Measurements from ENCODE around the gene VWA8.
"Not testable (repeated sequence)": the region's sequence is repeated elsewhere in the genome, so short reads cannot be mapped to it uniquely, and the experiment has no call there.

Gene VWA8

GRCh38 chr13:41842036-41842620 lies 118.8 kb downstream of the VWA8 start:
- DNase-seq = no peak

GRCh38 chr13:41837629-41838028 lies 123.3 kb downstream of the VWA8 start:
- no peak for DNase-seq

- no peak for DNase-seq
Measured at GRCh38 chr13:41835871-41836270, 125.0 kb downstream of the VWA8 start.

GRCh38 chr13:41834697-41835096 lies 126.2 kb downstream of the VWA8 start:
- not testable (repeated sequence) for DNase-seq

- no peak for DNase-seq
Measured at GRCh38 chr13:41833831-41834230, 127.1 kb downstream of the VWA8 start.

GRCh38 chr13:41833201-41833600 lies 127.7 kb downstream of the VWA8 start:
- DNase-seq = no peak

- no peak for DNase-seq
Measured at GRCh38 chr13:41827507-41828213, 133.2 kb downstream of the VWA8 start.

- no peak for DNase-seq
Measured at GRCh38 chr13:41825691-41826090, 135.2 kb downstream of the VWA8 start.

- no peak for DNase-seq
Measured at GRCh38 chr13:41823476-41823875, 137.4 kb downstream of the VWA8 start.

GRCh38 chr13:41822560-41822959 lies 138.3 kb downstream of the VWA8 start:
- DNase-seq = no peak

GRCh38 chr13:41821238-41821594 lies 139.7 kb downstream of the VWA8 start:
- no peak for DNase-seq

- DNase-seq = no peak
Measured at GRCh38 chr13:41820581-41821237, 140.2 kb downstream of the VWA8 start.

- no peak for DNase-seq
Measured at GRCh38 chr13:41816057-41816456, 144.9 kb downstream of the VWA8 start.

- DNase-seq = no peak
Measured at GRCh38 chr13:41813426-41813825, 147.5 kb downstream of the VWA8 start.

GRCh38 chr13:41812851-41813250 lies 148.1 kb downstream of the VWA8 start:
- DNase-seq = no peak

GRCh38 chr13:41812237-41812636 lies 148.7 kb downstream of the VWA8 start:
- DNase-seq = no peak

GRCh38 chr13:41811588-41812021 lies 149.3 kb downstream of the VWA8 start:
- no peak for DNase-seq

- no peak for DNase-seq
Measured at GRCh38 chr13:41809962-41810361, 150.9 kb downstream of the VWA8 start.

GRCh38 chr13:41803445-41803735 lies 157.5 kb downstream of the VWA8 start:
- DNase-seq = not testable (repeated sequence)

- DNase-seq = no peak
Measured at GRCh38 chr13:41802684-41803444, 158.0 kb downstream of the VWA8 start.

GRCh38 chr13:41802043-41802683 lies 158.7 kb downstream of the VWA8 start:
- DNase-seq = no peak

- DNase-seq = no peak
Measured at GRCh38 chr13:41791056-41791455, 169.9 kb downstream of the VWA8 start.

- no peak for DNase-seq
Measured at GRCh38 chr13:41788552-41788951, 172.4 kb downstream of the VWA8 start.
